Measurements from ENCODE around the gene FBF1. TPM values are rescaled to one million over a fixed set of nuclear protein-coding genes. Genes with fewer than 3 reads are reported as not detected.
"Not testable (repeated sequence)": the region's sequence is repeated elsewhere in the genome, so short reads cannot be mapped to it uniquely, and the experiment has no call there.

The FBF1 gene
- total RNA-seq, 3 donors from 2014 or later, result 12.1 to 16.0 (median 12.5) TPM

DNA sequence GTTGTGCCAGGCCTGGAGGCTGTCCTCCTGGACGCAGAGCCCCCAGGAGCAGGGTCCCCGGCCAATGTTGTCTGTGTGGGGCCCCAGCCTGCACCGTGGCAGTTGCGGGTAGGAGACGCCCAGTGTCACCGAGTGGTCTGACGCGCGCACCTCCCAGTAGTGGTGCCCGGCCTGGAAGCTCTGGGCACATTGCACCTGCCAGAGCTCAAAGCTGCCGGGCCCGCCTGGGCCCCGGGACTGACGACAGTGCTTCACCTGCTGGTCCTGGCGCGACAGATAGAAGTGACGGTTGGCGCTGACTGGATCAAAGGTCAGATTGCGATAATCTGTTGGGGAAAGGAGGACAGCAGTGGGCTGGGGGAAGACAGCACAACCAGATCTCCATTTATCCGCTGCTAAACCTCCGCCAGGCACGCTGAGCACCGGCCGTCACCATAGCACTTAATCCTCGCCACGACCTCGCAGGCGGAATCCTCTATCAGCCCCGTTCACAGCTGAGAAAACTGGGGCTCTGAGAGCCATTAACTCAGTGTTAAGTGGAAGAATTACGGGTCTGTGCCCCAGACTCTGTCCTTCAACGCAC, 49.7 kb downstream of the FBF1 start:
- H3K9me3 Mint-ChIP-seq, result no peaks in the 10 kb centered on the region
- no peak overlapping the region for H3K4me3 Mint-ChIP-seq
- ATAC-seq (no peak), DNase-seq (no peak)
- no peaks in the 10 kb centered on the region for H3K27me3 Mint-ChIP-seq (ENCODE audit: low read depth)
- H3K36me3 Mint-ChIP-seq (ENCODE audit: insufficient read depth), result peaks cover 5% of the 10 kb centered on the region
- peaks cover 21% of the 10 kb centered on the region for H3K4me1 Mint-ChIP-seq (ENCODE audit: low read depth)

DNA sequence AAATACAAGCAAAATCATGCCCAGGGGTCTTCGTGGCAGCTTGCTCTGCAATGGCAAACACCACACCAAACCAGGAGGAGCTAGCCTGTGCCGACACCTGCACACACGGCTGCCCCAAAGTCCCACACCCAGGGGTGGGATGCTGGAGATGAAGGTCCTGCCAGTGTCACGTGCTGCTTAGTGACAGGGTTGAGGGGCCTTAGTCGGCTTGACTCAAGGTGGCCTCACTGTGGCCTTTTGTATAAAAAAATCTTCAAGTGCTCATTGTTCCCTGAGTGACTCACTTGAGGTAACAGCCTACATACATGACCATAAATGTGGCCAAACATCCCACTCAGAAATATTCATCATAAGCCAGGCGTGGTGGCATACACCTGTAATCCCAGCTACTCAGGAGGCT, 51.4 kb downstream of the FBF1 start:
- H3K36me3 Mint-ChIP-seq (ENCODE audit: insufficient read depth), result peaks cover 5% of the 10 kb centered on the region
- H3K4me3 Mint-ChIP-seq, result no peak overlapping the region
- DNase-seq (no peak), ATAC-seq (peak; percentile 58 to 69)
- no peaks in the 10 kb centered on the region for H3K27me3 Mint-ChIP-seq (ENCODE audit: low read depth)
- H3K9me3 Mint-ChIP-seq, result no peaks in the 10 kb centered on the region
- peaks cover 11% of the 10 kb centered on the region for H3K4me1 Mint-ChIP-seq (ENCODE audit: low read depth)

DNA sequence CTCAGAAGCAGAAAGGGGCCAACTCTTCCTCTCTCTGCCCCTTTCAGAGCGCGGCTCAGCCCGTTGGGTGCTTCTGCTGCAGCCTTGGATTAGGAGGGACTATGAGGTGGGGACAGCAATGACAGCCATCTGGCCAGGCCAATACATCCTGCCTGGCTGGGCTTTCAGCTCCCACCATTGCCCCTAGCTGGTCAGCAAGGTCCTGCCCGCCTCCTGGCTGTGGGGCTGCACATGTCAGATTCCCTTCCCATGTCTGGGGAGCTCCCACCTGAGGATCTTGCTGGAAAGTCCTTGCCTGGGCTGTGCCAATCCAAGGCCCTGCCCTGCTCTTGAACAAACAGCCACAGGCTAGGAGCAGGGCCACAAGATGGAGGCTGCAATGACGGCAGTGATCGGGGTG, 52.4 kb downstream of the FBF1 start:
- ATAC-seq, result no peak
- Mint-ChIP-seq H3K9me3 (no peaks in the 10 kb centered on the region), H3K36me3 (ENCODE audit: insufficient read depth) (peaks cover 5% of the 10 kb centered on the region), H3K4me1 (ENCODE audit: low read depth) (peaks cover 3% of the 10 kb centered on the region), H3K4me3 (no peak overlapping the region), H3K27me3 (ENCODE audit: low read depth) (no peaks in the 10 kb centered on the region)
- no peak for DNase-seq

DNA sequence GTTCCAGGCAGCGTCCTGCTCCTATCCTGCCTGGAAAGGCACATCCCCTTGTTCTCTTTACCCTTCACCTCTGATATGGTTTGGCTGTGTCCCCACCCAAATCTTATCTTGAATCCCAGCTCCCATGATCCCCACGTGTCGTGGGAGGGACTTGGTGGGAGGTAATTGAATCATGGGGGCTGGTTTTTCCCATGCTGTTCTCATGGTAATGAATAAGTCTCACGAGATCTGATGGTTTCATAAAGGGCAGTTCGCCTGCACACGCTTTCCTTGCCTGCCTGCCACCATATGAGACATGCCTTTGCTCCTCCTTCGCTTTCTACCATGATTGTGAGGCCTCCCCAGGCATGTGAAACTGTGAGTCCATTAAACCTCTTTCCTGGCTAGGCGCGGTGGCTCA, 55.0 kb downstream of the FBF1 start:
- not testable (repeated sequence) for ATAC-seq; H3K9me3 Mint-ChIP-seq; DNase-seq; H3K27me3 Mint-ChIP-seq (ENCODE audit: low read depth); H3K4me1 Mint-ChIP-seq (ENCODE audit: low read depth); H3K4me3 Mint-ChIP-seq; H3K36me3 Mint-ChIP-seq (ENCODE audit: insufficient read depth)

DNA sequence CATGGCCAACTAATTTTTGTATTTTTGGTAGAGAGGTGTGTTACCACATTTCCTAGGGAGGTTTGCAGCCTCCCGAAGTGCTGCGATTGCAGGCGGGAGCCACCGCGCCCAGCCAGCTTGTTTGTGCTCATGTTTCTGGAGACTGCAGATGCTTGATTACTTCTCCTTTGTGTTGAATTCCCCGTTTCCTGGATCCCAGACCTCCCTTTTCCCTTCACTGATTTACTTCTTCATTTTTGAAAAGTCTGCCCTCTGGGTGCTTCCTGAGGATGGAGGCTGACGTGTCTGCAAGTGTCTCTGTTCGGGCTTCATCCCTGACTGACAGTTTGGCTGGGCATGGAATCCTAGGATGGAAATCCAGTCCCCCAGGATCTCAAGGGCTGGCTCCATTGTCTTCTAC, 55.4 kb downstream of the FBF1 start:
- Mint-ChIP-seq H3K9me3 (no peaks in the 10 kb centered on the region), H3K27me3 (ENCODE audit: low read depth) (no peaks in the 10 kb centered on the region), H3K36me3 (ENCODE audit: insufficient read depth) (peaks cover 3% of the 10 kb centered on the region)

DNA sequence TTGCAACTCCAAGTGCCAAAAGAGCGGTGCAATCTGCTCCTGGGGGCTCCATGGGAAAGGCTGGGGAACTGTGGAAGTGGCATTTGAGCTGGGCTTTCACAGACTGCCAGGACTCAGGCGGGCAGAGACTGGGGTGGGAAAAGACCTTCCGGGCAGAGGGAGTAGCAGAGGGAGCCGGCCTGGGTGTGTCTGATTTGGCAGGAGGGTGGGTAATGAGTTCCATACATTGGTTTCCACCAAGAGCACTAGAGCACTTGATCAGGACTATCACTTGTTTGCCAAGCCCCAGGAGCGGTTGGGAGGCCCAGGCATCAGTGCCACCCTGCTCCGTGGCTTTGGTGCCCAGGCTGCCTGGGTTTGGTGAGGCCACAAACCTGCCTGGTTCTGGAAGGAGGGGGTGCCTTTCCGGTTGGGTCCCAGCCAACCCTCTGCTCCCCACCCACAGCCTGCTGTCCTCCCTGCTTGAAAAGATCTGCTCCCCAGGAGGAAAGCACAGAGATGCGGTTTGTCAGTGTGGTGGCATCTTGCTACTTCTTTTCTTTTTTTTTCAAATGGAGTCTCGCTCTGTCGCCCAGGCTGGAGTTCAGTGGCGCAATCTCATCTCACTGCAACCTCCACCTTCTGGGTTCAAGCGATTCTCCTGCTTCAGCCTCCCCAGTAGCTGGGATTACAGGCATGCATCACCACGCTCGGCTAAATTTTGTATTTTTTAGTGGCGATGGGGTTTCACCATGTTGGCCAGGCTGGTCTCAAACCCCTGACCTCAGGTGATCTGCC, 59.0 kb downstream of the FBF1 start:
- no peaks in the 10 kb centered on the region for H3K36me3 Mint-ChIP-seq (ENCODE audit: insufficient read depth)
- DNase-seq (no peak), ATAC-seq (no peak)
- peaks cover 14% of the 10 kb centered on the region for H3K4me1 Mint-ChIP-seq (ENCODE audit: low read depth)
- no peaks in the 10 kb centered on the region for H3K9me3 Mint-ChIP-seq
- no peak overlapping the region for H3K4me3 Mint-ChIP-seq
- H3K27me3 Mint-ChIP-seq (ENCODE audit: low read depth), result peaks cover 1% of the 10 kb centered on the region

More for the DNA sequence above, 55.4 kb downstream of the FBF1 start:
- ATAC-seq (no peak), DNase-seq (no peak)
- H3K4me1 Mint-ChIP-seq (ENCODE audit: low read depth), result peaks cover 5% of the 10 kb centered on the region
- no peak overlapping the region for H3K4me3 Mint-ChIP-seq

DNA sequence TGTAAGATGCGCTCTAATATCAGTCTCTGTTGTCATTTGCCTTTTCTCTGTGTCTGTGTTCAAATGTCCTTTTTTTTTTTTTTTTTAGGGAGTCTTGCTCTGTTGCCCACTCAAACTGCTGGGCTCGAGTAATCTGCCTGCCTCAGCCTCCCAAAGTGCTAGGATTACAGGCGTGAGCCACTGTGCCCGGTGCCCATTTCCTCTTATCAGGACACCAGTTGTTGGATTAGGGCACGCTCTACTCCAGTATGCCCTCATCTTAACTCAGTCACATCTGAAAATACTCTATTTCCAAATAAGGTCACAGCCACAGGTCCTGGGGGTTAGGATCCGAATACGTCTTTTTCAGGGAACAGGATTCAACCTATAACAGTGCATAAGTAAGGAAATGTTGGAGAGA, 60.6 kb downstream of the FBF1 start:
- peaks cover 1% of the 10 kb centered on the region for H3K27me3 Mint-ChIP-seq (ENCODE audit: low read depth)
- H3K36me3 Mint-ChIP-seq (ENCODE audit: insufficient read depth), result no peaks in the 10 kb centered on the region
- peaks cover 28% of the 10 kb centered on the region for H3K4me1 Mint-ChIP-seq (ENCODE audit: low read depth)
- DNase-seq (no peak), ATAC-seq (no peak)
- no peaks in the 10 kb centered on the region for H3K9me3 Mint-ChIP-seq
- H3K4me3 Mint-ChIP-seq, result no peak overlapping the region

DNA sequence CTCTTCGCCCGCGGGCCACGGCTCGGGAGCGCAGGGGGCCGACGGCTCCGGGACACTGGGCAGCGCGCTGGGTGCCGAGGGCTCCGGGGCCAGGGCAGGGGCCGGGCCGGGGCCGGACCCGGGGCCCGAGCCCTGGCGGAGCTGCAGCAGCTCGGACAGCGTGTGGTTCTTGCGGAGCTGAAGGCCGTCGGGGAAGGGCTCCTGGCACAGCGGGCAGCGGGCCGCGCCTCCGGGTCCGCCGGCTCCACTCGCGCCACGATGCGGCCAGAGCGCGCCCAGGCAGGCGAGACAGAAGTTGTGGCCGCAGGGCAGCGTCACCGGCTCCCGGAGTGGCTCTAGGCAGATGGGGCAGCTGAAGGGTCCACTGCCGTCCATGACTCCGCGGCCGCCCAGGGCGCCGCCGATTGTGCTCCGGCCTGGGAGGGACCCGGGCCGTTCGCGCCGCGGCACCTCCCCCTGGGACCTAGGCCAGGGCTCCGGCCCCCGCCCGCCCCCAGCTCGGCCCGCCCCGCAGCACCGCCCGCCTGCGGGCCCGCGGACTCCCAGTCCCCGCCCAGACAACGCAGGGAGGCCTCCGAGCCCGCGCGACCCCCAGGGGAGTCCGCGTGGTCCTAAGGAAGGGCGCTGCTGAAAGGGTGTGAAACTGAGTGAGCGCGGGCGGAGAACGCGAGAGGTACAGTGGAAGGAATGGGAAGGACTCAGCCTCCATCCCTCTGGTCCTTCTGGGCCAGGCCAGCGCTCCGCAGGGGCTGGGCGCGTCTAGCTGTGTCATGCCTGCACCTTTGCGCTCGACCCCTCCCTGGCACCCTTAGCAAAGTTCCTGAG, 62.5 kb downstream of the FBF1 start, which contains the start of gene TRIM47:
Gene TRIM47 (minus strand): TSS at position 408 of the 825 bp plus-strand sequence. CDS start 33 bp downstream, at position 375.
- H3K9me3 Mint-ChIP-seq, result no peaks in the 10 kb centered on the region
- H3K36me3 Mint-ChIP-seq (ENCODE audit: insufficient read depth), result no peaks in the 10 kb centered on the region
- peaks cover 34% of the 10 kb centered on the region for H3K4me1 Mint-ChIP-seq (ENCODE audit: low read depth)
- H3K27me3 Mint-ChIP-seq (ENCODE audit: low read depth), result peaks cover 1% of the 10 kb centered on the region
- H3K4me3 Mint-ChIP-seq, result peak within 1 kb of the TSS; percentile 82
- ATAC-seq (peak; percentile 3 to 4), DNase-seq (no peak)

DNA sequence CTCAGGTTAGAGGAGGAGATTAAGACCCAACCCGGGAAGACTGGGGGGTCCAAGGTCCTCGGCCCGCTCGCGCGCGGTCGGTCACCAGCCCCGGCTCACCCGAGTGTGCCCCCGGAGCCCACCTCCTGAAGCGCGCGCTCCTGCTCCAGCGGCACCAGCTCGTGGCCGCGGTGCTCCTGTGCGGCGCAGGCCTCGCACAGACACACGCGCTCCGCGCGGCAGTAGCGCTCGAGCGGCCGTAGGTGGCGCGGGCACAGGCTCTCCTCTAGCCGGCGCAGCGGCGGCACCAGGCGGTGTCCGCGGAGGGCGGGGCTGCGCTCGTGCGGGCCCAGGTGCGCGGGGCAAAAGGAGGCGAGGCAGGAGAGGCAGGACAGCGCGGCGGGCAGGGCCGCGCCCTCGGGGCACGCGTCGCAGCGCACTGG, 63.1 kb downstream of the FBF1 start:
- Mint-ChIP-seq H3K4me3 (peak overlapping the region; percentile 82), H3K9me3 (no peaks in the 10 kb centered on the region), H3K4me1 (ENCODE audit: low read depth) (peaks cover 38% of the 10 kb centered on the region), H3K36me3 (ENCODE audit: insufficient read depth) (no peaks in the 10 kb centered on the region), H3K27me3 (ENCODE audit: low read depth) (peaks cover 1% of the 10 kb centered on the region)
- ATAC-seq, result peak; percentile 84 to 89
- peak; percentile 61 for DNase-seq

DNA sequence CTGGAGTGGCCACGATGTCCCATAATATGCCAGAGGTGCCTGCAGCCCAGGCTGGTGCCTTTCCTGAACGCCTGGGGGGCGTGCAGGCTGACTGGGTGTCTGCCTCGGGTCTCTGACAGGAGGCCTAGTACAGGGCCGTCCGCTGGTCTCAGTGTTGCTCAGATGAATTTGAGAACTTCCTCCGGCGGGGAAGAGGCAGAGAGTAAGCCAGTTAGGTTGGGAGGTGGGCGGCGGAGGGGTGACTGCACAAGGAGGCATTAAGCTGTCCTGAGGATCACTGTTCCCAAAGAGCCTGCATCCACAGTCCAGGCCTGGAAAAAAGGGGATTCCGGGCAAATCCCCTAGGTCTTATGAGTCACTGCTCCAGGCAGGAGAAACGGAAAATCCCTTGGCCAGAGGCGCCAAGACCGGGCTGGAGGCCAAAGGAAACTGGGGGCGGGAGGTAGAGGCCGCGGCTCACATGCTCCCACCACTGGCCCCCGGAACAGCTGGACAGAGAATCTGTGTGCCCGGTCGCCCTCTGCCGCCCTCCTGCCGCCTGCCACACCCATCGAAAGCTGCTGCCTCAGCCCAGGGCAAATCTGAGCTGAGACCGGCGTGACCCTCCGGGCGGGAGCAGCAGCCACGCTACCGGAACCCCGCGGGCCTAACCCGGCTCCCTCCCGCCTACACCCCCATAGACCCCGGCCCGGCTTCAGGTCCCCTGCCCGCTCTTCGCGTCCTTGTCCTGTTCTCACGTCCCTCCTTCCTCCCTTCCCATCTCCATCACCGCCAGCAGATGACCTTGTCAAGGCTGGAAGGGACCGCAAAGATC, 63.7 kb downstream of the FBF1 start:
- Mint-ChIP-seq H3K4me1 (ENCODE audit: low read depth) (peaks cover 42% of the 10 kb centered on the region), H3K4me3 (peak overlapping the region; percentile 82), H3K36me3 (ENCODE audit: insufficient read depth) (no peaks in the 10 kb centered on the region), H3K27me3 (ENCODE audit: low read depth) (peaks cover 1% of the 10 kb centered on the region), H3K9me3 (no peaks in the 10 kb centered on the region)
- ATAC-seq (peak; percentile 19 to 26), DNase-seq (no peak)

DNA sequence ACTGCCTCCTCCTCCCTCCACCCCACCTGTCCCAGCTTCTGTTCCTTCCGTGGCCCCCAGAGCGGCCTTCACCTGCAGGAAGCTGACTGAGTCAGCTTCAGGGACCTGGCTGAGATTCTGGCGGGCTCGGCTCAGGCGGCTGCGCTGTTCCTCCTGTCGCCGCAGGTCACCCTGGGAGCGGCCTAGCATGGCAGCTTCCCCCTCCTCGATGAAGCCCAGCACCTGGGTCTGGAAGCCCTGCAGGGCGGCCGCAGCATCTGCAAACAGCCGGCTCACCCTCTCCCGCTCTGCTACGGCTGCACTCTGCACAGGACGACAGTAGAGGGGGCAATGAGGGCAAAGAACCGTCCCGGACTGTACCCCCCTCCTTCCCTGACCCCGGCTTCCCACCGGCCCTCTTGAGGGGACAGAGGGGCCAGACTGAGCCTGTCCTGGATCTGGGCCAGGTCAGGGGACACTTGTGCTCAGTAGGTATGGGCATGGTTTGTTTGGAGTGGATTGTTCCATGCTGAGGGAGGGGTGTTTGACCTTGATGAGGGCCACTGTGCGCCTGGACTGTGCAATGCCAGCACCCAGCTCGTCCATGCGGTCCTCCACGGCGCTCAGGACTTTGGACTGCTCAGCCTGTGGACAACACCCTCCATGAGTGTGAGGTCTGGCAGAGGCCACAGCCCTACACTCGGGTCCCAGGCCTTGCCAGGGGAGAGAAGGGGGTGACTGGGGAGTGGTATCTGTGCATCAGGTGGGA, 64.5 kb downstream of the FBF1 start:
- no peaks in the 10 kb centered on the region for H3K36me3 Mint-ChIP-seq (ENCODE audit: insufficient read depth)
- peak; percentile 68 for DNase-seq
- H3K9me3 Mint-ChIP-seq, result no peaks in the 10 kb centered on the region
- ATAC-seq, result peak; percentile 45 to 51
- peaks cover 1% of the 10 kb centered on the region for H3K27me3 Mint-ChIP-seq (ENCODE audit: low read depth)
- peak overlapping the region; percentile 82 for H3K4me3 Mint-ChIP-seq
- peaks cover 42% of the 10 kb centered on the region for H3K4me1 Mint-ChIP-seq (ENCODE audit: low read depth)

DNA sequence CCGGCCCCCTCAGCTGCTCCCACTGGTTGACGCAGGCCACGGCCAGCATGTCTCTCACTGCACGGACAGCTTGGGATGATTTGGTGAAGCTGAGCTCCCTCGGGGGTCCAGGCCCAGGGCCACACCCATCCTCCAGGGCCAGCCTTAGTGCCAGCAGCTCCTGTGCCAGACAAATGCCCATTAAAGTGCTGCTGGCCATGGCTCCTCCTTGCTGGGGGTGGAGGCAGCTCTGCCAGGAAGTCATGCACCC, 65.0 kb downstream of the FBF1 start:
- peak overlapping the region; percentile 82 for H3K4me3 Mint-ChIP-seq
- DNase-seq (no peak), ATAC-seq (no peak)
- no peaks in the 10 kb centered on the region for H3K36me3 Mint-ChIP-seq (ENCODE audit: insufficient read depth)
- H3K4me1 Mint-ChIP-seq (ENCODE audit: low read depth), result peaks cover 42% of the 10 kb centered on the region
- H3K27me3 Mint-ChIP-seq (ENCODE audit: low read depth), result peaks cover 1% of the 10 kb centered on the region
- no peaks in the 10 kb centered on the region for H3K9me3 Mint-ChIP-seq

DNA sequence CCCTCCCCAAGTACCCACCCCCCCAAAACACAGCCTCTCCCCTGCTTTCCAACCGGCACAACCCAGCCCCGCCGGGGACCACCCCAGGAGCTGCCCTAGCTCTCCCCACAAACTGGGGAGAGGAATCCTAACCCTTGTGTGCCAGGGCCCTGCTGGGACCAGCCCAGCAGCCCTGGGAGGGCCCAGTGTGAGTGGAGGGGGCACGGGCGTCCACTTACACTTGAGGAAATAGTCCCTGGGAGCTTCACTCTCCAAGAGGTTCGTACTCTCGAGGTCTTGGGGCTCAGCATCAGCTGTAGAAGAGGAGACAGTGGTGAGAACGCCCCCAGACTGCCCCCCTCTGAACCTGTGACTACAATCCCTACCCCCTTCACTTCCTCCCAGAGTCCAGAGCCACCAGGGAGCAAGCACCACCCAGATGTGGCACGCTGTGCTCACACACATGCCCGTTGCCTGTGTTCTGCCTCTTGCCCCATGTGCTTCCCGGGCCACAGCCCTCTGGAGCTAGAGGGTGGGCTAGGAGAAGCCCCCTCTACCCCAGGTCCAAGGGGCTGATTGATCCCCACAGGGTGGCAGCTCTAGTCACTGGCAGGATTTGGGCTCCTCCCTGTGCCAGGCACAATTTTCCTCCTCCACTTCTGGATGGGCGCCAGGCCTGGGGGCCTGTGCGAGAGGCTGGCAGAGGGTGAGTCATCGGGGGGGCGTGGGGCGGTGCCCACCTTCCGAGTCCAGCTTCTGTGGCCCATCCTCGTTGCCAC, 65.5 kb downstream of the FBF1 start:
- Mint-ChIP-seq H3K27me3 (ENCODE audit: low read depth) (peaks cover 1% of the 10 kb centered on the region), H3K4me1 (ENCODE audit: low read depth) (peaks cover 42% of the 10 kb centered on the region), H3K4me3 (no peak overlapping the region), H3K36me3 (ENCODE audit: insufficient read depth) (no peaks in the 10 kb centered on the region), H3K9me3 (no peaks in the 10 kb centered on the region)
- ATAC-seq (no peak), DNase-seq (no peak)
